Measurements from ENCODE around the gene TESMIN. TPM values are rescaled to one million over a fixed set of nuclear protein-coding genes. Genes with fewer than 3 reads are reported as not detected.

TESMIN gene
- total RNA-seq, 2 experiments from 2014 or later = 3.4 to 4.9 TPM

DNA sequence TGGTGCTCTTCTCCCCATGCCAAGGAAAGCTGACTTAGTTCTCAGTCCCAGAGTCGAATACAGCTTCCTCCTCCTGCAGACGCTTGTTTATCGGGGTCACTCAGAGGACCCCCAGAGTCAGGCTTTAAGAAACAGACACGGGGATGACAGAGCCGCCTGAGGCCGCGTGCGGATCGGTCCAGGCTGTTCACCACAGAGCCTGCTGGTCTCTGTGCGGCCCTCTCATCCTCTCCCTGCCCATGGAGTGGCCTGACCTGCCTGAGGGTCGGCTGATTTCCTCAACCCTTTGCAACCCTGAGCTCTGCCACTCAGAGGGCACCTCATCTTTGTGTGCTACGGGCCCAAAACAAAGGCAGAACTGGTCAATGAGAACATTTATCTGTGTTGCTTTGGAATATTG, 64.8 kb downstream of the TESMIN start:
- ATAC-seq (no peak), DNase-seq (no peak)
- Mint-ChIP-seq H3K4me3 (no peak overlapping the region), H3K27me3 (peaks cover 33% of the 10 kb centered on the region), H3K4me1 (ENCODE audit: low read depth) (peaks cover 21% of the 10 kb centered on the region), H3K27ac (no peak overlapping the region), H3K9me3 (no peaks in the 10 kb centered on the region), H3K36me3 (ENCODE audit: low read depth) (no peaks in the 10 kb centered on the region)
- ChIA-PET POLR2A (no interaction called here), CTCF (no interaction called here)
- TF ChIP-seq CTCF (IDR thresholded peaks at IDR 0.05) = no peak
- intact Hi-C loops (cut with micrococcal nuclease) = no loop called here

DNA sequence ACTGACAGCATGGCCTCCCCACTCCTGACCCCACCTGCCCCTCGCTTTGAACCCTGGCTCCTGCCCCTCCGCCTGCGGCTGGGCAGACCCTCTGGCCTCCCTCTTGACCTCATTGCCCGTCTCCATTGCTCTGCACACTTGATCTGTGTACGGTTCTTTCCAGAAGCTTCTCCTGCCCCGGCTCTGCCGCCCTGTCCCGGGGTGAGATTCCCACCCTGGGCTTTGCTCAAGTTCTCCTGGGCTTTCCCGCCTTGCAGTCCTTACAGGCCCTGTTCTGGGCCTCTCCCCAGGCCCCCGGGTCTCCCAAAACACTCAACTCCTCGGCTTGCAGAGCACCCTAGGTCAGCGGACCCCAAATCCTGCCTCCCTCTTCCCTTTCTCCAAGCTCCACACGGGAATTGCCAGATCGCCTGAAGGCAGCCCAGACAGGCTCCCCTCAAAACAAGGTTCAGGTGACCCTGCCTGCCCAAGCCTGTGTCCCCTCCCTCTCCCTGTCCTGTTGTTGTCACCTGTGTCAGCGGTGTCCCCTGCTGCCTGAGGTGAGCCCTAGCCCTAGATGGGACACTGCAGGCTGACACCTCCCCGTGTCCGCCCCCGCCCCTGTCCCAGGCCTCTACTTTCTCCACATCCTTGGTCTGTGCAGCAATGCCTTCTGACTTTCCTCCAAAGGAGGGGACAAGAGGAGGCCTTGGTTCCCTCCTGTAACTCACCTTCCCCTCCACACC, 65.5 kb downstream of the TESMIN start:
- POLR2A ChIA-PET = no interaction called here
- peak overlapping the region; percentile 34 for H3K4me3 Mint-ChIP-seq
- ATAC-seq (no peak), DNase-seq (no peak)
- H3K27ac Mint-ChIP-seq = no peak overlapping the region
- H3K9me3 Mint-ChIP-seq = no peaks in the 10 kb centered on the region
- H3K4me1 Mint-ChIP-seq (ENCODE audit: low read depth) = peaks cover 14% of the 10 kb centered on the region
- CTCF ChIA-PET = no interaction called here
- peaks cover 33% of the 10 kb centered on the region for H3K27me3 Mint-ChIP-seq
- TF ChIP-seq CTCF (IDR thresholded peaks at IDR 0.05) = no peak
- no peaks in the 10 kb centered on the region for H3K36me3 Mint-ChIP-seq (ENCODE audit: low read depth)
- intact Hi-C loops (cut with micrococcal nuclease) = no loop called here

DNA sequence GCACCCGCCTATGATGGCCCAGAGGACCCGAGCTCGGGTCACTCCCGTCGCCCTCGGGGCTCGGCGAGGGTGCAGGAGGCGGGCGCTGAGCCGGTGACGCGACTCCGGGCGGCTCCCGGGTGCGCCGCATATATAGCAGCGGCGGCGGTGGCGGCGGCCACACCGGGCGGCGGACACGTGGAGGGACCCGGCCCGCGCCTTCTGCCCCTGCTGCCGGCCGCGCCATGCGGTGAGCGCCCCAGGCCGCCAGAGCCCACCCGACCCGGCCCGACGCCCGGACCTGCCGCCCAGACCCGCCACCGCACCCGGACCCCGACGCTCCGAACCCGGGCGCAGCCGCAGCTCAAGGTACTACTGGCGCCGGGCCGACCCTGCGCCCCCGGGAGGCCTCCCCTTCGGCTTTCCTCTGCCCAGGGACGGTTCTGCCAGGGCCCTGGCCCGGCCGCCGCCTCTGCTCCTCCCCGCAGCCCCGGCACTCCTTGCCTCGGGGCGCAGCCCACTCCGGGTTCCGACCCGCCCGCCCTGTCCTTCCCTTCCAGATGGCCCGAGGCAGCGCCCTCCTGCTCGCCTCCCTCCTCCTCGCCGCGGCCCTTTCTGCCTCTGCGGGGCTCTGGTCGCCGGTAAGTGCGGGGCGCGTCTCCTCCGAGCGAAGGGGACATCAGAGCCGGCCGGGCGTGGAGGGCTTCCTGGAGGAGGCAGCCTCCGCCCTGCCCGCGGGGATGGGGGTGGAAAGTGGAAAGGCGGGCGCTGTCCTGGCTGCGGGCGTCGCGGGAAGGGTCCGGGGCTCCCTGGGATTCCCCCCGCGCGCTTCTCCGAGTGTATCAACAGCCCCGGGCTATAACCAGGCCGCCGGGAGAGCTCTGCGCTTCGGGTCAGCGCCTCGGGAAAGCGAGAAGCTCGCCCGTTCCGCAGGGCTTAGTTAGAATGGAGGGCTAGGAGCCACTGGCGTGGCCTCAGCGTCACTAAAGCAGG, 66.6 kb downstream of the TESMIN start, which contains the start of gene GAL:
Gene GAL (plus strand): TSS at position 160 of the 972 bp plus-strand sequence. CDS start 380 bp downstream, at position 540.
- ATAC-seq (peak; percentile 72), DNase-seq (peak; percentile 23)
- Mint-ChIP-seq H3K4me1 (ENCODE audit: low read depth) (peaks cover 5% of the 10 kb centered on the region), H3K4me3 (peak within 1 kb of the TSS; percentile 26), H3K9me3 (no peaks in the 10 kb centered on the region), H3K36me3 (ENCODE audit: low read depth) (no peaks in the 10 kb centered on the region), H3K27ac (no peak within 1 kb of the TSS), H3K27me3 (peaks cover 33% of the 10 kb centered on the region)
- POLR2A ChIA-PET = interaction anchor here (0.6 to 1.1 kb wide), 3 partner anchors 46 to 738 kb away, joined by 3 read pairs; no protein-coding TSS in a partner anchor
- TF ChIP-seq CTCF (IDR thresholded peaks at IDR 0.05) = no peak
- CTCF ChIA-PET = no interaction called here
- intact Hi-C loops (cut with micrococcal nuclease) = no loop called here

- no peak overlapping the region for H3K27ac Mint-ChIP-seq
- TF ChIP-seq CTCF (IDR thresholded peaks at IDR 0.05) = no peak
- CTCF ChIA-PET = interaction anchor here (1.0 kb wide), 1 partner anchor 34 kb away, joined by 3 read pairs; no protein-coding TSS in a partner anchor
- POLR2A ChIA-PET = interaction anchor here (0.6 to 1.1 kb wide), 2 partner anchors 47 to 267 kb away, joined by 3 read pairs; no protein-coding TSS in a partner anchor
- H3K27me3 Mint-ChIP-seq = peaks cover 33% of the 10 kb centered on the region
- no peak for DNase-seq
- intact Hi-C loops (cut with micrococcal nuclease) = no loop called here
- no peaks in the 10 kb centered on the region for H3K9me3 Mint-ChIP-seq
- no peaks in the 10 kb centered on the region for H3K36me3 Mint-ChIP-seq (ENCODE audit: low read depth)
- H3K4me1 Mint-ChIP-seq (ENCODE audit: low read depth) = peaks cover 5% of the 10 kb centered on the region
- ATAC-seq = no peak
- no peak overlapping the region for H3K4me3 Mint-ChIP-seq
Measured at GRCh38 chr11:68683536-68684384, 67.6 kb downstream of the TESMIN start.
